HepG2 (cell line): ENCODE measurements around the gene CCT7.
A peak's percentile ranks its signal among the peaks of the same experiment; 100 is the strongest.

Experiments
- AFF4 ChIP-seq: sonication (generic); formaldehyde crosslinking; IDR thresholded peaks from 2 replicates; pipeline ENCODE4 v1.4.0; 2020; ENCODE audit warnings: missing genetic modification reagents
- MAFF ChIP-seq: IDR thresholded peaks from 2 replicates; pipeline ENCODE4 v1.6.1; 2011; ENCODE audit warnings: low read depth, low read length, improper control_type of control experiment
- MAFK ChIP-seq, 2 experiments: IDR thresholded peaks in 1 of 2; conservative IDR thresholded peaks in 1 of 2; 2 replicates each; pipeline ENCODE4 v1.6.1; 2011; ENCODE audit warnings: improper control_type of control experiment in 2 of 2, low read length in 2 of 2
- PHF8 ChIP-seq: sonication (generic); formaldehyde crosslinking; IDR thresholded peaks from 2 replicates; pipeline ENCODE4 v1.5.0; 2020; ENCODE audit warnings: missing genetic modification reagents
- SIN3A ChIP-seq: IDR thresholded peaks from 2 replicates; pipeline ENCODE4 v1.6.1; 2011; ENCODE audit warnings: low read depth, mild to moderate bottlenecking, control low read depth, low read length, borderline replicate concordance
- SOX6 ChIP-seq, 2 experiments: fragments of 450-650 bp in 1 of 2; sonication (generic) in 1 of 2; formaldehyde crosslinking in 1 of 2; IDR thresholded peaks; 2 replicates each; pipeline versions ENCODE4 v1.4.0 to v1.6.1; 2017 to 2020; ENCODE audit warnings: antibody characterized with exemption in 1 of 2, mild to moderate bottlenecking in 1 of 2, missing genetic modification reagents in 1 of 2
- SP2 ChIP-seq: sonication (generic); formaldehyde crosslinking; IDR thresholded peaks from 2 replicates; pipeline ENCODE4 v1.5.1; 2020; ENCODE audit warnings: mild to moderate bottlenecking, missing genetic modification reagents
- SPEN ChIP-seq: sonication (generic); formaldehyde crosslinking; IDR thresholded peaks from 2 replicates; pipeline ENCODE4 v1.5.1; 2020; ENCODE audit warnings: low read depth, mild to moderate bottlenecking, missing genetic modification reagents
- TARDBP ChIP-seq: sonication (generic); formaldehyde crosslinking; IDR thresholded peaks from 2 replicates; pipeline ENCODE4 v1.8.0; 2022; ENCODE audit warnings: mild to moderate bottlenecking, missing genetic modification reagents
- ZNF136 ChIP-seq: sonication (generic); formaldehyde crosslinking; IDR thresholded peaks from 2 replicates; pipeline ENCODE4 v1.8.1; 2022; ENCODE audit warnings: low read depth, mild to moderate bottlenecking, moderate library complexity, missing genetic modification reagents
- ZNF20 ChIP-seq: sonication (generic); formaldehyde crosslinking; IDR thresholded peaks from 2 replicates; pipeline ENCODE4 v1.4.0; 2020; ENCODE audit warnings: mild to moderate bottlenecking, moderate library complexity, missing genetic modification reagents
- ZNF296 ChIP-seq: sonication (generic); formaldehyde crosslinking; conservative IDR thresholded peaks from 2 replicates; pipeline ENCODE4 v1.5.0; 2020; ENCODE audit warnings: mild to moderate bottlenecking, missing genetic modification reagents
- ZNF337 ChIP-seq: sonication (generic); formaldehyde crosslinking; IDR thresholded peaks from 2 replicates; pipeline ENCODE4 v1.5.1; 2020; ENCODE audit warnings: missing genetic modification reagents, low read depth, mild to moderate bottlenecking, borderline replicate concordance

DNA sequence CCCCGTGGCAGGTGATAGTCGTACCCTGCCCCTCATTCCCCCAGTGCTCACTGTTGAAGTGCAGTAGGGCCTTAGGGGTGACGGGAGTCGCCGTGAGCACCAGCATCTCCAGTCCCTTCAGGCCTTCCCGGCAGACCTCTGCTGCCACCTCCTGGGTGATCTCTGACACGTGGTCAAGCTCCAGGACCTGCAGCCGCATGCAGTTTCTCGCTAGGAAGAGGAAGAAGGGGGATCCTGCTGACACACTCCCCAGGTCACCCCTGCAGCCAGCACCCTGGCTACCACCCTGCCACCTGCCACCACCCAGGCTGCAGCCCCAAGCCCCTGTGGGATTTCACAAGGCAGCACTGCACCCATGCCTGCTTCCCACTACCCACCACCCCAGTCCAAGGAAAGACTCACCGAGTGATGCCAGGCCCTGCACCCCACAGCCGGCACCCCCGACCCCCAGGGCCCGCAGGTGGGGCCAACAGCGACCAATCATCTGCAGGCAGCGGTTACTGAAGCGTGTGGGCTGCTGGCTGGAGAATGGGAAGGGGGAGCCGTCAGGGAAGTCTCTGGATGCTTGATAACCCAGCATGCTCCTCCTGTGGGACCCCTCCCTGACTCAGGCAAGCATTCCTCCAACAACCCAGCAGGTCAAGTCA is 26.4 kb downstream of the CCT7 start:
- TF ChIP-seq MAFF (no peak), ZNF136 (no peak), SOX6 (IDR thresholded peaks at IDR 0.05) (no peak), SOX6 (CRISPR knock-in tag; IDR thresholded peaks at IDR 0.05) (peak; percentile 21; the same call in 1 of the 2 replicates), ZNF337 (CRISPR knock-in tag) (no peak), SPEN (CRISPR knock-in tag) (no peak), ZNF296 (CRISPR knock-in tag) (no peak), ZNF20 (no peak), SP2 (CRISPR knock-in tag) (no peak), SIN3A (no peak), TARDBP (no peak), PHF8 (CRISPR knock-in tag) (no peak), MAFK (conservative IDR thresholded peaks at IDR 0.05 in 1 of 2, IDR thresholded peaks at IDR 0.05 in 1 of 2; ENCODE audit: low read length in 2 of 2) (no peak), AFF4 (CRISPR knock-in tag) (no peak)
